NCI-H82 treated with DMSO at 0.1 percent for 48 hours (cell line): ENCODE results near the gene HK2.
"Not testable (repeated sequence)": the region's sequence is repeated elsewhere in the genome, so short reads cannot be mapped to it uniquely, and the experiment has no call there.

Source experiments
- DNase-seq: peaks from one replicate; lab custom pipeline; 2025; ENCODE audit not compliant: unreplicated experiment; lab: John Stamatoyannopoulos, UW

The HK2 gene

DNA sequence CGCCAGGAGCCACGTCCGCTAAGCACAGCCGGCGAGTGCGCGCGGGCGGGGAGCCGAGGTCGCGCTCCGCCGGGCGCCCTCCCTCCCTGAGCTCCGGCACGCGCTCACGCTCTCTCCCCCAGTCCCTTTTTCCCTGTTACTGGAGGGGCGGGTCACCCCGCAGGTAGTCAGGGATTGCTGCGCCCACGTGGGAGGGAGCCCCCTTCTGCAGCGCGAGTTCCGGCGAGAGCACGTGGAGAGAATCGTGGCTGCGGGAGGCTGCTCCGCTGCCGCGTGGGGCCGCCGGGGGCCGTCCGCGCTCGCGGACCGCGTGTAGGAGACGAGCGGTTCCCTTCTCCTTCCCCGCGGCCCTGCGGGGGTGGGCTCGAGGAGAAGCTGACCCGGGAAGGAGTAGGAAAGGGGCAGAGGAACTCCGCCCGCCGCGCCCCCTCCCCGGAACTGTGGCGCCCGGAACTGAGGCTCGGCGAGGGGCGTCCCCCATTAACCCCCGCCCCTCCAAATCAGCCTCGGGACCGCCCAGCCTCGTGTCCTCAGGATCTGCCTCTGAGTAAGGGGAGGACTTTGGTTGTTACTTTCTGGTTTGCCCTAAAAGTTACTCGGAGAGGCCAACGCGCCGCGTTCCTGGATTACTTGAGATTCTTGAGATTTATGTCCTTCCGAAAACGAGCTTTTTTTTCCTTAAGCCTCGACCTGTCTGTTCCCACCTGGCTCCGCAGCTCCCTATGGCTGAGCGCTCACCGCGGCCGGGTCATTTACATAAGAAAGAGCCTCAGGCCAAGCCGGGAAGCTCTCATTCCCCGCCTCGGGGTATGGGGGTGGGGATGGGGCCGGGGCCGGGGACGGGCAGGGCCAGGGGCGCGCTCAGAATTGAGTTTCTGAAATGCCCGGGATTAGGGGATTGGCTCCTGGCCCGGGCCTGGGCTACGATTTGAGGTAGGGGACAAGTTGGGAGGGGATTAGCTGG, 1.1 kb downstream of the HK2 start:
- DNase-seq: peak; percentile 59

DNA sequence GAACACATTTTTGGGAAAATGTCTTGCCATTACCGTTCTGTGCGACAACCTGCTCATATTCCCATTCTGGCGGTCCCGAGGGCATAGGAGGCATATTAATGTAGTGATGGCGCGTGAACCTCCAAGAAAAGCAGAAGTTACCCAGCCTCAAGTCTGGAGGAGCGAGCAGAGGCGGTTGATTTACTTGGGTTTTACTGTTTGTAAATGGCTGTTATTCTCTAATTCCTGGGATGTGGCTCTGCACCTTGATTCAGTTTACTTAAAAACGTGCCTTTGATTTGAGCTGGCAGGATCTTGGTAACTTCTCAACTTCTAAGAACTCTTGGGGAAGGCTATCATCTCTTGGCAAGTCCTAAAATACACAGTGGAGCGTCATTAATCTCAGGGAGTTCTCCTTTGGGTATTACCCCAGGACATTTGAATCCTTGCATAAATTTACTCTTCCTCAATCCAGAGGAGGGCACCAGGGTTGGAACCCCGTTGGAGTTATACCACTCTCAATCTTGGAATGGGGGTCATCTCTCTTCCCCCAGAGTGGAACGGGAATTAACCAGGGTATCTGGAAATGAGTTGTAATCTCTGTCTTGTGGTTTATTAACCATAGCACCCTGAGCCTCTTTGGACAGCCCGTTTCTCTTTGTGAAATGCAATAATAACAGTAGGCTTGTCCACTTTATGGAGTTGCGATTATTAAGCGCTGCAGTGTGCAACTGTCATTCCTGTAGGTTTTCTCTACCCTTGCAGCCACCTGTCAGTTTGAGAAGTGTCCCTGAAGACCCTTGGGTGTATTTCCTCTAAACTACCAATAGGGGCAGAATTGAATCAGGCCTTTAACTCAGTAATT, 2.1 kb downstream of the HK2 start:
- peak; percentile 85 for DNase-seq

DNA sequence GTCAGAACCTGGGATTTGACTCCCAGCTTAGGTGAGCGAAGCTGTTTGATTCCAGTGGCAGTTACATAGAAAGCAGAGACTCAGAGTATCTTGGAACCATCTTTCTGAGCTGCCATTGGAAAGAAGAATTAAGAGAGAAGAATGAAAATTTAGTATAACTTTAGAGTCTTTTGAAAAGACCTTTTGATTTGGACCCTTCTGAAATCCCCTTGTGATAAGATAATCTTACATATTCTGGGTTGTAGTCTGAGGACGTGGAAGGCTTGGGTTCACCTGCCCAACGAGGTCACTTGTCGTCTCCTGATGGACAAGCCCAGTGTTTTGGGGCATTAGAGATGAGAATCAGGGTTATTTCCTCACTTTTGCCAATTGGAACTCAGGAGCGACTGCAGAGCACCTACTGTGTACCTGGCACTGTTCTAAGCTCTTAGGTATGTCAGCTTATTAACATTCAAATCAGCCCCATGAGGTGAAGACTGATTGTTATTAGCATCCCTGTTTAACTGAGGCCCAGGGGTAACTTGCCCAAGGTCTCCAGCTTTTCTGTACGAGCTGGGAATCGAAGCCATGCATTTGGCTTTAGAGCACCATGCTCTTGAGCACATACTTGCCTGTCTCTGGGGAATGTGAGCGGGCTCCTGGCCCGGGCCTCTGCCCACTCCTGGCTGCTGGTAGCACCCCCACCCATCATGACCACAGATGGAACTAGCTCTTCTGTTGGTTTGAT, 2.9 kb downstream of the HK2 start:
- DNase-seq: no peak

DNA sequence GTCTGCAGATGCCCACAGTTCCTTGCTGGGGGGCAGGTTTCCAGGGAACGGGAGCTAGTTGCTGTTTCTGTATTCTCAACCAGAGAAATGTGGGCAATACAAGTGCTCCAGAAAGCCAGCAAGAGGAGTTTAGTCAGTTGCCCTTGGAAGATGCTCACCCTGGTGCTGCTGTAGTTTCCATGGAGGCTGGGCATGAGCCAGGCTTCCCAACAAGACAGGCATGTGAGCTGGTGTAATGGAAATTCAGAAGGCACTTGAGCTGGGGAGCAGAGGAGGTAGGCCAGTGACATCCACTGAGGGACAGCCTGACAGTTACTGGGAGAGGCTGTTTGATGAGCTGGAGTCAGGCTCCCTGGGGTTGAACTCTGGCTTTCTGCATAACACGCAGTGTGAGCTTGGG, 7.7 kb downstream of the HK2 start:
- DNase-seq: no peak

DNA sequence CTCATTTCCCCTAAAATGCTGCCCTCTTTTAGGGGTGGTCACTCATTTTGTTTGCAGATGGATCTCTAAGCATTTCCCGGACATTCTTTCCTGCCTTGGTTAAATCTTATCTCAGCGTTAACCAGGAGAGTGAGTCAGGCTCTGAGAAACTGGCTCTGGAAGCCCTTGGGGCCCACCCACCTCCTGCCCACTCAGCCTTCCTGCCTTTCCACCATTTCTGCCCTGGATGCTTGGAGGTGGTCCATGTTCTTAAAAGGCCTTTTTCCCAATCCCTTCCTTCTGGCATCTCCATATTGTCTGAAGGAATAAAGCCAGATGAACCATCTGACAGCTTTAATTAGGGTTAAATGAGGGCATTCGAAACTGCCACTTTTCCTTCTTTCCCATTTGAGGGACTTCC, 9.5 kb downstream of the HK2 start:
- no peak for DNase-seq

DNA sequence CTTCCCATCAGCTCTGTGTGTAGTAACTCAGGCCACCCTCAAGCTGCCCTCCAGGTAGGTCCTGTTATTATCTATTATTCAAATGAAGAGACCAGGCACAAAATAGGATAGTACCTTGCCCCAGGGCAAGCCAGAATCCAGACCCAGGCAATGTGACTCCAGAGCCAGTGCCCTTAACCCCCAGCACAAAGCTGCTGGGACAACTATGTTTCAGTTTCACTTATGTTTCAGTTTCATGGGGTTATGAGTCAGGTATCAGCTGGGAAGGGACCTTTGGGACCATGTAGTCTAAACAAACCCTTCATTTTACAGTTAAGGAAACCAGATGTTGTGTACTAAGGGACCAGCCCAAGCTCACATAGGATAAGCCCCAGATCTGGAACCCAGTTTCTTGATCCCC, 10.0 kb downstream of the HK2 start:
- DNase-seq: no peak

DNA sequence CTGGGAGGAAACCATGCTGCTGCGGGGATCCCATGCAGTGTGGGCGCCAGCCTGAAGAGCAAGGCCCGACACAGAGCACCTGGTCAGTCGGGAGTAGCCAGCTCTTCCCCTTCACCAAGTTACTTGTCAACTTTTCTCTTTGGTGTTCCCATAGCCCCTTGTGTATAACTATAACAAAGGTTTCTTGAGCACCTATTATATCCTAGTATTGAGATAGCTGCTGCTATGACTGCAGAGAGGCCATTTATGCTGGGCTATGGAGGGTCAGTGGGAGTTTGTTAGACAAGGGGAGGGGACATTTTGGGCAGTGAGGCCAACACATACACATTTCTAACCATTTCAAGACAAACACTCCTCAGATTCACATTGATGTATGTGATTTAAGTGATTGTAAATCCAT, 10.8 kb downstream of the HK2 start:
- no peak for DNase-seq

DNA sequence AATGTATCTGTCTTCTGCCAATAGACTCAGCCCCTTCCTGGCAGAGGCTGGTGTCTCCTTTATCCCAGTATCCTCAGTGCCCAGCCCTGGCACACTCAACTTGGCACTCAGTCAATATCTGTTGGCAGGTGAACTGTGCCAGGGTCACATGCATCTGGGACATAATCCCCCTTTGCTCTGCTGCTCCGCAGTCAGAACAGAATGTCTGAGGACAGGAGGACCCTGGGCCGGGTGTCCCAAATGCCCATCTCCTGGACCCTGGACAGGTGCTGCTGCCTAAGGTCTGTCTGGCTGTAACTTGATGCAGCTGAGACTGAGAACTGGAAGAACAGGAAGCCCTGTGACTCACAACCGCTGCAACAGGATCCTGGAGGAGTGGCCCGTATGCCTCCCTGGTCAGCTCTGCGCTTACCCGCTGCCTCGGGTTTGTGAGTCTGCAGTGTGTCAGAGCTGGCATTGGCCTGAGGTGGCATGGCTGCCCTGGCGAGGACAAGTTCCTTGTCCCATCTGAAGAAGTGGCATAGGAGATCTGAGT, 11.4 kb downstream of the HK2 start:
- no peak for DNase-seq

DNA sequence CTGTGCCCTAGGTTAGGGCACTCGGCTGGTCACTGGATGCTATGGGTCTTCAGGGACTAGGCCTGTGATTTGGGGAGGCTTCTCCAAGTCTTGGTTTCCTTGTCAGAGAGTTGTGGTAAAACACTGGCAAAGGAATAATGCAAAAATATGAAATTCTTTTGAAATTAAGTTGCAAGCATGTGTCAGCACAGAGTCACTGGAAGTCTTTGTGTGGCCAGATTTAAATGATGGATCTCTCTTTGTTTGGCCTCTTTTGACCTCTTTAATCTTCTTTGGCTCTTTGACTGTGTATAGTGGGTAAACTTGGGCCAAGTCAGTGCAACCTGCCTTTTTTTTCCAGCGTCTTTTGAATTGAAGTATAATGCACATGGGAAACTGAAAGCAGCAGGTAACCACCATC, 12.1 kb downstream of the HK2 start:
- DNase-seq: peak; percentile 10

DNA sequence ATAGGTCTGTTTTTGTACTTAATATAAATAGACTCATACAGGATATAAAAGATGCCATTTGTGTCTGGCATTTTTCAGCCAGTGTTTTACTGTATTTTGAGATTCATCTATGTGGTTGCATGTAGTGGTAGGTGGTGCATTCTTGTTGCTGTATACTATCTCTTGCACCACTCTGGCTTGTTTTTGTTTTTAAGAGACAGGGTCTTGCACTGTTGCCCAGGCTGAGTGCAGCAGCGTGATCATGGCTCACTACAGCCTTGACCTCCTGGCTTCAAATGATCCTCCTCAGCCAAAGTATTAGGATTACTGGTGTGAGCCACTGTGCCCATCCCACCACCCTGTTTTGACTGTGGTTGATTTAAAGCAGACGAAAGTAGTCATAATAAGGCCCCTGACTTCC, 12.6 kb downstream of the HK2 start:
- no peak for DNase-seq

DNA sequence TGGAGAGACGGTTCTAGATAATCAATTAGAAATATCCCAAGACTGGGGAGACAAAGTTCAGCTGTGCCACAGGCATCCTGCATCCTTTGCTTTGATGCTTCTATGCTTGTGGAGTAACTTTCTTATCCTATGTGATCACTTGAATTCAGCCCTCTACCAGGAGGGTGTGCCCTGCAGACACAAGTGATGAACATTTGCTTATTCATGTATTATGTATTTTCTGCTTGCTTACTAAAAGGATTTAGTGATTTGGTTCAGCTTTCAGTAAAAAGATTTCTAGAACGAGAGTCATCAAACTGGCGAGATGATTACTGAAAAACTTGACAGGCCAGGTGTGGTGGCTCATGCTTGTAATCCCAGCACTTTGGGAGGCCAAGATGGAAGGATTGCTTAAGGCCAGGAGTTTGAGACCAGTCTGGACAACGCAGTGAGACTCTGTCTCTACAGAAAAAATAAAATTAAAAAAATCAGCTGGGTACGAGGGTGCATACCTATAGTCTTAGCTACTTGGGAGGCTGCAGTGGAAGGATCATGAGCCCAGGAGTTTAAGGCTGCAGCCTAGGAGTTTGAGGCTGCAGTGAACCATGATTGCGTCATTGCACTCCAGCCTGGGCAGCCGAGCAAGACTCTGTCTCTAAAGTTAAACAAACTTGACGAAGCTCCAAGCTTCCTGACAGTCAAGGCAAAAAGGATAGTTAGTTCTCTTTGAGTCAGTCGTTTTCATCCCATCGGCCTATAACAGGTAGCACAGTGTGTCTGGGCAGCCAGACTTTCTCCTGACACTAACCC, 13.3 kb downstream of the HK2 start:
- no peak for DNase-seq

DNA sequence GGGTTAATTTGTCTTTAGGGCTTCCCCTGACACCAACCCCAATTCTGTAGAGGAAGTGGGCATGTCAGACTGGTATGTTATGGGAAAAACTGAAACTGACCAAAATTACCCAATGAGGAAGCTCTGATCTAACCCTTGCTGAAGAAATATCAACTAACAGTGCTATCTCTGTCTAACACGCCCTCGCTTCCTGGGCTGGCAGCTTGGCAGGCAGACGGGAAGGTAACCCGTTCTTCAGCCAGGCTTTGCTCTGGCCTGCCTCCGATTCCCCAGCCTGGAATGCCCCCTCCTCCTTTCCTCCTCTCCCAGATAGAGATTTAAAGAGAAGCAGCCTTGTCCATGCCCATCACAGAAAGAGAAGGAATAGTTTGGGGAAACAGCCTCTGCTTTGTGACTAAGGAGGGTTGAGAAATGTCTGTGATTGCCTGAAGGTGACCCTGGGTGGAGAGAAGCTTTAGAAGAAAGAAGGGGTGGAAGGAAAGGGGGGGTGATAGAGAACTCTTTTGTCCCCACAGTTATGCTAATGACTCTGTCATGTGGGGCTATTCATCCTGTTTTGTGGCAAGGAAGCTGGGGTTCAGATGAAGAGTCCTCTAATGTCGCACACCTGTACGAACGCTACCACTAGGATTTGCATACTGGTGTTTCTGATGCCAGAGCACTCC, 15.4 kb downstream of the HK2 start:
- no peak for DNase-seq

DNA sequence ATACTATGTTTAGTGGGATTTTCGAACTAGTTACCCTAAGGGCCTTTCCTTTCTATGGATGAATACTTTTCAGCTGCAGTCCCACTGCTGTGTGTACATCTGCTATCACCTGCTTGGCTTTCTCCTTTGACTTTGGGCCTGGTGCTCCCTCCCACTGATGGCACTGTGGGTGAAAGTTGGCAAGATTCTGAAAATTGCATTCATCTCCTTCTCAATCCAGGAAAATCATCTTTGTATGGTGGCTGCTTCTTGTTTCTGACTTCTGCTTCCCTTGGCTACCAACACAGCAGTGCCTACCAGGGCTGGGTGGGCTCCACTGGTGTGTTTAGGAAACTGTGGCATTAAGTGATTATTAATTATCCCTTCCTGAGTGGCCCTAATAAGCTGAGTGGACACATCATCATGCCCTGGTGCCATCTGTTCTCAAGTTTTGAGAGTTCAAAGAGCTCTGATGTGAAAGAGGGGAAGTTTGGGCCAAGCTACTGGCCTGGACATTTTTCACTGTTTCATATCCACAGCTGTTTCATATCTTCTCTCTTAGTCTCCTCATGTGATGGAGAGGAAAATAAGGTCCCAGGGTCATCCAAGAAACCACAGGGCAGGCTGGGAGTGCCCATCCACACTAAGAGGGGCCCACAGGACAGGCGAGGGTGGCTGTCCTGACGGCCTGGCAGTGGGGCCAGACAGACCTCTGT, 16.7 kb downstream of the HK2 start:
- DNase-seq: no peak

DNA sequence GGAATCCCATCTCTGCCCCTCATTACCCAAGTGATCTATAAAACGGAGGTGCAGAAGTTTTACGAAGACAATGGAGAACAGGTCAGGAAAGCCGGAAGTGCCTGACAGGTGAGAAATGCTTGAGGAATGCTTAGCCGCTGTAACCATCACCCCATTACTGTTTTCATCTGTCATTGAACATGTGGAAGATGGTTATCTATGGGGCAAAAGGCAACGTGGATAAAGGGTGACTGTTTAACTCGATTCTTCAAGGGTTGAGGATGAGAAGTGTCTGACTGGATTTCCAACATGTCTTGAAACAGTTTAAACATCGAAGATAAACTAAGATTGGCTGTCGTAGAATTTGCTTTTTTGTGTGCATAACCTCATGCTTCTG, 17.3 kb downstream of the HK2 start:
- DNase-seq: no peak

DNA sequence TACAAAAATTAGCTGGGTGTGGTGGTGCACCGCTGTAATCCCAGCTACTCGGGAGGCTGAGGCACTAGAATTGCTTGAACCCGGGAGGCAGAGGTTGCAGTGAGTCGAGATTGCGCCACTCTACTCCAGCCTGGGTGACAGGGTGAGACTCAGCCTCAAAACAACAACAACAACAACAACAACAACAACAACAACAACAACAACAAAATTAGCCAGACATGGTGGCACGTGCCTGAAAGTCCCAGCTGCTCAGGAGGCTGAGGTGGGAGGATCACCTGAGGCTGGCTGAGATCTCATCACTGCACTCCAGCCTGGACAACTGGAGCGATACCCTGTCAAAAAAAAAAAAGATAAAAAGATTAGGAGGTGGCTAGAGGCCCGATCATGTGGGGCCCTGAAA, 19.4 kb downstream of the HK2 start:
- DNase-seq: not testable (repeated sequence)

DNA sequence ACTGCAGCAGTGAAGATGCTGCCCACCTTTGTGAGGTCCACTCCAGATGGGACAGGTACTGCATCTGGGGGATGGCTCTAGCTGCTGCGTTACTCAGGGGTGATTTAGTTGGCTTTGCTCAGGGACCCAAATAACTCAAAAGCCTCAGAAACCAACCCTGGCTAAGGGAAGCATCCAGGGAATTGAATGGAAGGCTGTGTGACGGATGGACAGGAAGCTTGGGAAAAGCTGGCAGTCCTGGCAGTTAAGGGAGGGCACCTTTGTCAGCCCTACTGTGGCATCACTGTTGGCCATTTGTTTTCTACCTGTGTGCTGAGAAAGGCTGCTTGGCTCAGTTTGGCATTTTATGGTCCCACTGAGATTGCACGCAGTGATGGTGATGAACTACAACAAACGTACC, 20.5 kb downstream of the HK2 start:
- no peak for DNase-seq

DNA sequence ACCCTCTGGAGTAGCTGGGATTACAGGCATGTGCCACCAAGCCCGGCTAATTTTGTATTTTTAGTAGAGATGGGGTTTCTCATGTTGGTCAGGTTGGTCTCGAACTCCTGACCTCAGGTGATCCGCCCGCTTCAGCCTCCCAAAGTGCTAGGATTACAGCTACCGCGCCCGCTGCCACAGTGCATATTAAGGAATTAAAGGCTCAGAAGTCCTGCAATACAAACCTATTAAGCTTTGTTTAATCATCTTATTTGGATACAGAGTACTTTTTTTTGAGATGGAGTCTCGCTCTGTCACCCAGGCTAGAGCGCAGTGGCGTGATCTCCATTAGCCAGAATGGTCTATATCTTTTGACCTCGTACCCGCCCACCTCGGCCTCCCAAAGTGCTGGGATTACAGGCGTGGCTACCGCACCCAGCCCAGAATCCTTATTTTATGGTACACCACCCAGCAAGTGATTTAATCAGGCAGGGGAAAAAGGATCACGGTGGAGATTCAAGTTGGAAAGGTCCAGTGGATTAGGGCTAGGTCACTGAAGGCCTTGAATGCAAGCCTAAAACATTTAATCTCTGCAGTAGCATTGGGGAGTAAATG, 21.3 kb downstream of the HK2 start:
- peak; percentile 84 for DNase-seq

DNA sequence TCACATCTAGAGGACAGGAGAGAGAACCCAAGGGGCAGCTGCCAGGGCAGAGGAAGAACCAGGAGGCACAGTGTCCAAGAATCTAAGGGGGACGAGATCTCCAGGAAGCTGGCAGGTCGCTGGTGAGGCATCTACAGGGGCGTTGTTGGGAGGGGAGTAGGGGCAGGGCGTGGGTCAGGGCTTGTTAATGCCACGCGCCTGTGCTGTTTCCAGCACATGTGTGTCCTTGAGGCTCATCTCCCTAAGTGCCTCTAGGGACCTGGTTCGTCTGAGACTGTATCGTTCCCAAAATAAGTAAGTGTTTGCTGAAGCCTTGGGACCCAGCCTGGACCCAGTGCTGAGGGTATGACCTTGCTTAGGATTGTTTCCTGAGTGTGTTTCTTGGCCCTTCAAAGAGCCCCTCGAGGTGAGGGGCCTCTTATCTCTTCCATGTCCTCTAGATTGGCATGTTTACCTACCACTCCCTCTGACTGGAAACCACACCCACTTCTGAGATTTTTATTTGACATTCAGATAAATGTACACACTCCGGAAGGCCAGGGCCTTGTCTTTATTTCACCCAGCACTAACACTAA, 22.2 kb downstream of the HK2 start:
- DNase-seq: no peak

DNA sequence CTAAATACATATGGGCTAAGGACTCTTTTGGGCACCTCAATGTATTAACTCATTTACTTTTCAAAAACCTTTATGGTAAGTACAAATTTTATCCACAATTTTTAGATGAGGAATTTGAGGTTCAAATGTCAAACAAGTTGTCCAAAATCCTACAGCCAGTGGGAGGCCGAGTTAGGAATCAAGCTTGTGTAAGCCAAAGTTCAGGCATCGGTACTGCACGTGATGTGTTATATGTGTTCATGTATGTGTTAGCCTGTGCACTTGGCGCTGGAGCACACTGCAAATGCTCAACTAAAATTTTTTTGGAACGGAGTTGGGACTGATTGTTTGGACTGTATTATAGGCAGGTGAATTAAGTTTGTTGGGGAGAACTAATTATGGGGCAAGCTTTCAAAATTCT, 22.7 kb downstream of the HK2 start:
- DNase-seq: no peak
